K562 (cell line): ENCODE results near the gene PET100. TPM values are rescaled to one million over a fixed set of nuclear protein-coding genes. Genes with fewer than 3 reads are reported as not detected.

Source experiments
- BACH1 ChIP-seq: fragments of 200-800 bp; sonication (Bioruptor generic); IDR thresholded peaks from 2 replicates; pipeline ENCODE4 v1.6.1; 2016; ENCODE audit warnings: missing genetic modification characterization, missing compliant biosample characterization
- CTBP1 ChIP-seq: fragments of 450-650 bp; IDR thresholded peaks from 2 replicates; pipeline ENCODE4 v1.6.1; 2016; ENCODE audit warnings: borderline replicate concordance
- MAFF ChIP-seq: IDR thresholded peaks from 2 replicates; pipeline ENCODE4 v1.6.1; 2012; ENCODE audit warnings: low read length, improper control_type of control experiment
- MCM2 ChIP-seq: fragments of 450-650 bp; IDR thresholded peaks from 2 replicates; pipeline ENCODE4 v1.6.1; 2017; ENCODE audit warnings: low read depth, mild to moderate bottlenecking
- NFE2 ChIP-seq: IDR thresholded peaks from 2 replicates; pipeline ENCODE4 v1.6.1; 2014; ENCODE audit warnings: antibody characterized with exemption, low read depth
- OTX1 ChIP-seq: fragments of 450-650 bp; formaldehyde crosslinking; IDR thresholded peaks from 2 replicates; pipeline ENCODE4 v1.4.0; 2022; ENCODE audit warnings: mild to moderate bottlenecking
- RBFOX2 ChIP-seq: fragments of 200-400 bp; formaldehyde crosslinking; IDR thresholded peaks from 2 replicates; pipeline ENCODE4 v1.6.1; 2017; ENCODE audit warnings: low read depth, mild to moderate bottlenecking, low read length, moderate library complexity
- U2AF1 ChIP-seq: fragments of 200-400 bp; formaldehyde crosslinking; optimal IDR thresholded peaks from 2 replicates; pipeline ENCODE3; 2017; ENCODE audit warnings: mild to moderate bottlenecking, low read depth, low read length, moderate library complexity
- ZNF140 ChIP-seq: fragments of 250-450 bp; sonication (Bioruptor Pico); IDR thresholded peaks from 2 replicates; pipeline ENCODE4 v1.8.0; 2021; ENCODE audit warnings: moderate library complexity, mild to moderate bottlenecking, inconsistent platforms
- ZNF3 ChIP-seq: fragments of 250-450 bp; sonication (Bioruptor Pico); IDR thresholded peaks from 2 replicates; pipeline ENCODE4 v1.5.0; 2021; ENCODE audit warnings: mild to moderate bottlenecking, moderate library complexity
- ZNF316 ChIP-seq: fragments of 450-650 bp; IDR thresholded peaks from 2 replicates; pipeline ENCODE4 v1.6.1; 2016
- ZNF780A ChIP-seq: fragments of 250-450 bp; sonication (Bioruptor Pico); IDR thresholded peaks from 2 replicates; pipeline ENCODE4 v1.5.0; 2021; ENCODE audit warnings: mild to moderate bottlenecking
- polyA plus RNA-seq, 8 experiments: library from polyadenylated mRNA; depleted of rRNA in 4 of 8; stranded (reverse) in 5 of 8; unstranded in 3 of 8; fragments of >200 nt; fragmentation: Nextera tagmentation in 2 of 8; fragmentation: Illumina TruSeq in 1 of 8; extraction: Ambion mirVana in 2 of 8; extraction: Trizol in 1 of 8; gene quantifications; 2 replicates each; pipeline versions ENCODE4 v1.2.1 to v1.2.3, GENCODE V29; 2011 to 2014; ENCODE audit warnings: inconsistent platforms in 1 of 8, missing spikeins in 1 of 8
- total RNA-seq, 7 experiments: library from RNA; depleted of rRNA in 6 of 7; stranded (reverse); fragments of >200 nt in 6 of 7; fragmentation: Illumina TruSeq in 2 of 7; extraction: Trizol in 2 of 7; gene quantifications; 2 replicates each; pipeline versions ENCODE4 v1.2.1 to v1.2.3, GENCODE V29; 2011 to 2021; ENCODE audit warnings: low replicate concordance in 1 of 7
- TF ChIP-seq, protein P1 (sequence below): fragments of 450-650 bp; formaldehyde crosslinking; IDR thresholded peaks from 2 replicates; pipeline ENCODE4 v1.4.0; 2022; ENCODE audit warnings: missing genetic modification characterization
- TF ChIP-seq, protein P2 (sequence below): fragments of 450-650 bp; formaldehyde crosslinking; IDR thresholded peaks from 2 replicates; pipeline ENCODE4 v1.4.0; 2020; ENCODE audit warnings: mild to moderate bottlenecking, moderate library complexity
- TF ChIP-seq, protein P3 (sequence below): sonication (generic); formaldehyde crosslinking; IDR thresholded peaks from 2 replicates; pipeline ENCODE4 v1.8.0; 2022; ENCODE audit warnings: mild to moderate bottlenecking, missing genetic modification reagents
- TF ChIP-seq, protein P4 (sequence below), 2 experiments: fragments of 450-650 bp; conservative IDR thresholded peaks; 2 replicates each; pipeline ENCODE4 v1.6.1; 2017; ENCODE audit warnings: mild to moderate bottlenecking in 2 of 2, moderate library complexity in 2 of 2
- TF ChIP-seq, protein P5 (sequence below): sonication (generic); formaldehyde crosslinking; IDR thresholded peaks from 2 replicates; pipeline ENCODE4 v1.8.1; 2023; ENCODE audit warnings: missing genetic modification reagents, mild to moderate bottlenecking, borderline replicate concordance

PET100 gene
- total and polyA plus RNA-seq, 9 of the 15 experiments (the other 6 are each of a cell fraction or from before 2014, with no cell fraction given) = 62.3 to 351 (median 98.3) TPM

DNA sequence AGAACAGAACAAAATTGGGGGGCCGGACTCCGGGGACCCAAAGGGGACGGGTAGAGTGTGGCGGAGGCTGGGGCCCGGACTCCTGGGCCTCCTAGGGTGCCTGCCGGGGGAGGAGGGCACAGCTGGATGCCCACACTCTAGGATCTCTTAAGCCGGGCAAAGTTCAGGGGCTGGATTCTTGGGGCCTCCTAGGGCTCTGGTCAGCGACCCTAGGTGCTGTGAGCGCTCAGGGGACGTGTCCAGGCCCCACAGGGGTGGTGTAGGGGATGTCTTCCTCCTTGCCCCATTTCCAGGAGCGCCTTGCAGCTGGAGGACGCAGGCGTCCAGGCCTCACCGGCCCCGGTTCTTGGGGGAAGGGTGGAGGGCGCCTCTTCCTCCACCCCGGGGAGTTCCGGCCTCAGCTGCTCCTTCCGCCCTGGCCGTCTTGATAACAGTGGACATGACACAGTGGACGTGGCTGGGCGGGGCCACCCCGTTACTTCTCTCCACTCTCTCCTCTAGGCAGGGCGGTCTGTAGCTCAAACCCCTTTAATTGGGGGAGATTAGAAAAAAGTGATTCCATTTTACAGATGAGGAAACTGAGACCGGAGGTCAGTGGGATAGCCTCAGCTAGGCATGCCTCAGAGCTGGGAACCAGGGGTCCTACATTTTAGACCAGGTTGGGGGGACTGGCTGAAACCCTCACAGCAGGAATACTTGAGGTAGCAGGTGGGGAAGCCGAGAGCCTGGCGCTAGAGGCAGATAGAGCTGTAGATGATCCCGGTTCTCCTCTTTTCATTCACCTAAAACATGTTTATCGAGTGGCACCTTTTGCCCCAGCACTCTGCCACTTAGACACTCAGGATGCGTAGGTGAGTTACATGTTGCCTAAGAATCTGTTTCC is 8.0 kb downstream of the PET100 start (continued):
- TF ChIP-seq MCM2 (no peak), ZNF140 (no peak), ZNF780A (no peak), OTX1 (CRISPR knock-in tag) (no peak), U2AF1 (no peak), MAFF (no peak), CTBP1 (no peak; the same call in 1 of the 2 replicates), NFE2 (no peak), ZNF3 (no peak), BACH1 (tag) (no peak), RBFOX2 (peak; percentile 84), ZNF316 (no peak)
- TF ChIP-seq, protein P1, sequence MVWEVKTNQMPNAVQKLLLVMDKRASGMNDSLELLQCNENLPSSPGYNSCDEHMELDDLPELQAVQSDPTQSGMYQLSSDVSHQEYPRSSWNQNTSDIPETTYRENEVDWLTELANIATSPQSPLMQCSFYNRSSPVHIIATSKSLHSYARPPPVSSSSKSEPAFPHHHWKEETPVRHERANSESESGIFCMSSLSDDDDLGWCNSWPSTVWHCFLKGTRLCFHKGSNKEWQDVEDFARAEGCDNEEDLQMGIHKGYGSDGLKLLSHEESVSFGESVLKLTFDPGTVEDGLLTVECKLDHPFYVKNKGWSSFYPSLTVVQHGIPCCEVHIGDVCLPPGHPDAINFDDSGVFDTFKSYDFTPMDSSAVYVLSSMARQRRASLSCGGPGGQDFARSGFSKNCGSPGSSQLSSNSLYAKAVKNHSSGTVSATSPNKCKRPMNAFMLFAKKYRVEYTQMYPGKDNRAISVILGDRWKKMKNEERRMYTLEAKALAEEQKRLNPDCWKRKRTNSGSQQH (CRISPR knock-in tag) = no peak
- TF ChIP-seq, protein P2, sequence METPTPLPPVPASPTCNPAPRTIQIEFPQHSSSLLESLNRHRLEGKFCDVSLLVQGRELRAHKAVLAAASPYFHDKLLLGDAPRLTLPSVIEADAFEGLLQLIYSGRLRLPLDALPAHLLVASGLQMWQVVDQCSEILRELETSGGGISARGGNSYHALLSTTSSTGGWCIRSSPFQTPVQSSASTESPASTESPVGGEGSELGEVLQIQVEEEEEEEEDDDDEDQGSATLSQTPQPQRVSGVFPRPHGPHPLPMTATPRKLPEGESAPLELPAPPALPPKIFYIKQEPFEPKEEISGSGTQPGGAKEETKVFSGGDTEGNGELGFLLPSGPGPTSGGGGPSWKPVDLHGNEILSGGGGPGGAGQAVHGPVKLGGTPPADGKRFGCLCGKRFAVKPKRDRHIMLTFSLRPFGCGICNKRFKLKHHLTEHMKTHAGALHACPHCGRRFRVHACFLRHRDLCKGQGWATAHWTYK (CRISPR knock-in tag) = peak; percentile 42; the same call in 1 of the 2 replicates
- TF ChIP-seq, protein P3, sequence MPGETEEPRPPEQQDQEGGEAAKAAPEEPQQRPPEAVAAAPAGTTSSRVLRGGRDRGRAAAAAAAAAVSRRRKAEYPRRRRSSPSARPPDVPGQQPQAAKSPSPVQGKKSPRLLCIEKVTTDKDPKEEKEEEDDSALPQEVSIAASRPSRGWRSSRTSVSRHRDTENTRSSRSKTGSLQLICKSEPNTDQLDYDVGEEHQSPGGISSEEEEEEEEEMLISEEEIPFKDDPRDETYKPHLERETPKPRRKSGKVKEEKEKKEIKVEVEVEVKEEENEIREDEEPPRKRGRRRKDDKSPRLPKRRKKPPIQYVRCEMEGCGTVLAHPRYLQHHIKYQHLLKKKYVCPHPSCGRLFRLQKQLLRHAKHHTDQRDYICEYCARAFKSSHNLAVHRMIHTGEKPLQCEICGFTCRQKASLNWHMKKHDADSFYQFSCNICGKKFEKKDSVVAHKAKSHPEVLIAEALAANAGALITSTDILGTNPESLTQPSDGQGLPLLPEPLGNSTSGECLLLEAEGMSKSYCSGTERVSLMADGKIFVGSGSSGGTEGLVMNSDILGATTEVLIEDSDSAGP (CRISPR knock-in tag) = no peak
- TF ChIP-seq, protein P4, sequence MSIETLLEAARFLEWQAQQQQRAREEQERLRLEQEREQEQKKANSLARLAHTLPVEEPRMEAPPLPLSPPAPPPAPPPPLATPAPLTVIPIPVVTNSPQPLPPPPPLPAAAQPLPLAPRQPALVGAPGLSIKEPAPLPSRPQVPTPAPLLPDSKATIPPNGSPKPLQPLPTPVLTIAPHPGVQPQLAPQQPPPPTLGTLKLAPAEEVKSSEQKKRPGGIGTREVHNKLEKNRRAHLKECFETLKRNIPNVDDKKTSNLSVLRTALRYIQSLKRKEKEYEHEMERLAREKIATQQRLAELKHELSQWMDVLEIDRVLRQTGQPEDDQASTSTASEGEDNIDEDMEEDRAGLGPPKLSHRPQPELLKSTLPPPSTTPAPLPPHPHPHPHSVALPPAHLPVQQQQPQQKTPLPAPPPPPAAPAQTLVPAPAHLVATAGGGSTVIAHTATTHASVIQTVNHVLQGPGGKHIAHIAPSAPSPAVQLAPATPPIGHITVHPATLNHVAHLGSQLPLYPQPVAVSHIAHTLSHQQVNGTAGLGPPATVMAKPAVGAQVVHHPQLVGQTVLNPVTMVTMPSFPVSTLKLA (conservative IDR thresholded peaks at IDR 0.05) = peak in 1 of 2 experiments; percentile 13; a peak in 2 of 4 replicates
- TF ChIP-seq, protein P5, sequence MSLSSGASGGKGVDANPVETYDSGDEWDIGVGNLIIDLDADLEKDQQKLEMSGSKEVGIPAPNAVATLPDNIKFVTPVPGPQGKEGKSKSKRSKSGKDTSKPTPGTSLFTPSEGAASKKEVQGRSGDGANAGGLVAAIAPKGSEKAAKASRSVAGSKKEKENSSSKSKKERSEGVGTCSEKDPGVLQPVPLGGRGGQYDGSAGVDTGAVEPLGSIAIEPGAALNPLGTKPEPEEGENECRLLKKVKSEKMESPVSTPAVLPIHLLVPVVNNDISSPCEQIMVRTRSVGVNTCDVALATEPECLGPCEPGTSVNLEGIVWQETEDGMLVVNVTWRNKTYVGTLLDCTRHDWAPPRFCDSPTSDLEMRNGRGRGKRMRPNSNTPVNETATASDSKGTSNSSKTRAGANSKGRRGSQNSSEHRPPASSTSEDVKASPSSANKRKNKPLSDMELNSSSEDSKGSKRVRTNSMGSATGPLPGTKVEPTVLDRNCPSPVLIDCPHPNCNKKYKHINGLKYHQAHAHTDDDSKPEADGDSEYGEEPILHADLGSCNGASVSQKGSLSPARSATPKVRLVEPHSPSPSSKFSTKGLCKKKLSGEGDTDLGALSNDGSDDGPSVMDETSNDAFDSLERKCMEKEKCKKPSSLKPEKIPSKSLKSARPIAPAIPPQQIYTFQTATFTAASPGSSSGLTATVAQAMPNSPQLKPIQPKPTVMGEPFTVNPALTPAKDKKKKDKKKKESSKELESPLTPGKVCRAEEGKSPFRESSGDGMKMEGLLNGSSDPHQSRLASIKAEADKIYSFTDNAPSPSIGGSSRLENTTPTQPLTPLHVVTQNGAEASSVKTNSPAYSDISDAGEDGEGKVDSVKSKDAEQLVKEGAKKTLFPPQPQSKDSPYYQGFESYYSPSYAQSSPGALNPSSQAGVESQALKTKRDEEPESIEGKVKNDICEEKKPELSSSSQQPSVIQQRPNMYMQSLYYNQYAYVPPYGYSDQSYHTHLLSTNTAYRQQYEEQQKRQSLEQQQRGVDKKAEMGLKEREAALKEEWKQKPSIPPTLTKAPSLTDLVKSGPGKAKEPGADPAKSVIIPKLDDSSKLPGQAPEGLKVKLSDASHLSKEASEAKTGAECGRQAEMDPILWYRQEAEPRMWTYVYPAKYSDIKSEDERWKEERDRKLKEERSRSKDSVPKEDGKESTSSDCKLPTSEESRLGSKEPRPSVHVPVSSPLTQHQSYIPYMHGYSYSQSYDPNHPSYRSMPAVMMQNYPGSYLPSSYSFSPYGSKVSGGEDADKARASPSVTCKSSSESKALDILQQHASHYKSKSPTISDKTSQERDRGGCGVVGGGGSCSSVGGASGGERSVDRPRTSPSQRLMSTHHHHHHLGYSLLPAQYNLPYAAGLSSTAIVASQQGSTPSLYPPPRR (CRISPR knock-in tag) = no peak
